ENCODE measurements around the gene UBE2D2.
A peak's percentile ranks its signal among the peaks of the same experiment; 100 is the strongest.

Gene UBE2D2

DNA sequence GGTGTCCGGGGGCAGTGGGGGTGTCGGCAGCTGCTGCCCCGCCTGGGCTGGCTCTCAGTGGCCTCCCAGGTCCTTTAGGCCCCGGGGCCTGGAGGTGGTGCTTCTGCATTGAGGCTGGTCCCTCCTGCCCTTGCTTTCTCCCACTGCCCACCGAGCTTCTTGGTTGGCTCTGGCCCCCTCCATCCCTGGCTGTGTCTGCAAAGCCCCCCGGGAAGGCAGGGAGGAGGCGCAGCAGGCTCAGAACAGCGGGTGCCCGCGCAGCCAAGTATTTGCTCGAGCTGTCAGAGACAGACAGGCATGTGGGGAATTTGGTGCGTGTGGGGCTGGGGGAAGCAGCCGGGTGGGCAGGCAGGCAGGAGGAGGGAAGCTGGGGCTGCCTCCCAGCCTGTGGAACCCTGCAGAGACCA lies 98.6 kb downstream of the UBE2D2 start:
- no peak for DNase-seq (ENCODE audit: low read depth in 1 of 2, low spot score in 1 of 2)

DNA sequence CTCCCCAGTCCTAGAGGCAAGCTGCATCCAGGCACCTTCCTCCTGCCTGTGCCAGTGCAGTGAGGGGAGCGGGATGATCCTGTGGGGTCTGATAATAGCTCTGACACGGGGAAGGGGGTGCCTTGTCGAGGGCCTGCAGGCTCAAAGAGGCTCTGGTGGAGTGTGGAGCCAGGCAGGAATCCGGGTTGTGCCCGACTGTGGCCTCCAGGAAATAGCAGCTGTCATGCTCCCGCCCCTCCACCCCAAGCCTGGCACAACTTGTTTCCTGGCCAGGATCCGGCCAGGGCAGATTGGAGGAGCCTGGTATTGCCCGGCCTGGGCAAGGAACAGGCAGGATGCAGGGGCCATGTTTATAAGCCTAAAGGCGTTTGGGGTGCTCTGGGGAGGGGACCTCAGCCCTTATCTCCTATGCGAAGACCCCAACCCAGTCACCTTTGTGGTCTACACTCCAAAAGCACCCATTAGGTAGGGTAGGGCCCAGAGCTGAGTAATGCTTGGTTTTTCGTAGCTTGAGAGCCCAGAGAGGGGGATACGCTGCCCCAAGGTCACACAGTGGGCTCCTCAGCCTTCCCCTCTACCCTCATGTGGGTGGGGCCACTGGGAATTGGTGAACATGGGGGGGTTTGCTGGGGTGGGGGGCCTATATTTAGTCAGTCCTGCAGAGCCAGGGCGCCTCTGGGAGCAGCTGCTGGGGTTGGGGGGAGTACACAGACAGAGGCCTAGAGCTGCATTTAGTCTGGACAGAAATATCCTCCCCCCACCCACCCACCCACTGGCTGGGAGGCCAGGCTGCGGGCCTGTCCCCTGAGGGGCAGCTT lies 99.2 kb downstream of the UBE2D2 start:
- no peak for DNase-seq (ENCODE audit: low read depth in 1 of 2, low spot score in 1 of 2)

DNA sequence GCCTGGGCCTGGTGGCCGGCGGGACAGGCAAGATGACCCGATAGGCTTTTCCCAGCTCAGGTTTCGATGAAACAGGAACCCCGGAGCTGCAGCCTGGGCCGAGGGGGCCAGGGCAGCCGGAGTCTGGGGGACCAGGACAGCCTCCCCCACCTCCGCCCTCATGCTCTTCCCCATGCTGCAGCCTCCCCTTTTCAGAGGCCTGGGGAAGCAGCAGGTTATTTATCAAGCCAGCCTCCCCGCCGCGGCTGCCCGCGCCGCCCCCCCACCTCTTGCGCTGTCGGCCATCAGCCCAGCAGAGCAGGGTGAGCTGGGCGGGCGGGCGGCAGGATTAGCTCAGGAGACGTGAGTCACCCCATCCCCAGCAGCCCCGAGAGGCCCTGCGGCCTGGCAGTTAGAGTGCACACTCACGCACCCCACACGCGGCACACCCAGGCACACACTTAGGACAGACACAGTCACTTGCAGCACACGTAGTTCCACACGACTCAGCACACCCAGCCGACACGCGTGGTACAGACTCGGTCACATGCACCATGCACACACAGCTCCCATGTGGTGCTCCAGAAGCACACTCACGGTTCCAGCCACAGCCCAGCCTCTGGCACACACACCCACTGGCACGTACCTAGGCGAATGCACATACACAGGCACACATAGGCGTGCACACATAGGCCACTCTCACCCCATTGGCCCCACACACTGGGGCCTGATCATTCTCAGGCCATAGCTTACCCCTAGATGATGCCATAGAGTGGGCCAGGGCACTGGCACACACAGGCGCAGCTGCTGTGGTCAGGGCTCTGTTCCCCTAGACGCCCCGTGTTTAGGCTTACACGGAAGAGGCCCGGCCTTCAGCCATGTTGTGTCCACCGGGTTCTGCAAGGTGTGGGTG lies 100.0 kb downstream of the UBE2D2 start:
- no peak for DNase-seq (ENCODE audit: low read depth in 1 of 2, low spot score in 1 of 2)

DNA sequence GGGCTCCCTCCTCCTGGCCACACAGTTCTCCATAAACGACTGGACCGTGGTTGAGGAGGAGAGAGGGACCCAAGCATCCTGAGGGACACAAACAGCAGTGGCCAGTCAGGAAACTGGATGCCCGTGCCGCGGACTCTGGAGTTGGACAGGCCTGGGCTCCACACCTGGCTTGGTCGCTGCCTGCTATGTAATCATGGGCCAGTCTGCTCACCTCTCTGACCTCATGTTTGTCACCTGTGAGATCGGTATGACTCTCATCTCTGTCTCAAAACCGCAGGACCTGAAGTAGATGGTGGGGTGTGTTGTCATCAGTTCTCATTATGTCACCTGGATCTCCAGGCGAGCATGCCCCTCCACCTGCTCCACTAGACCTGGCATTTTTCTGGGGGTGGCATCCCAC lies 101.5 kb downstream of the UBE2D2 start:
- no peak for DNase-seq (ENCODE audit: low read depth in 1 of 2, low spot score in 1 of 2)

DNA sequence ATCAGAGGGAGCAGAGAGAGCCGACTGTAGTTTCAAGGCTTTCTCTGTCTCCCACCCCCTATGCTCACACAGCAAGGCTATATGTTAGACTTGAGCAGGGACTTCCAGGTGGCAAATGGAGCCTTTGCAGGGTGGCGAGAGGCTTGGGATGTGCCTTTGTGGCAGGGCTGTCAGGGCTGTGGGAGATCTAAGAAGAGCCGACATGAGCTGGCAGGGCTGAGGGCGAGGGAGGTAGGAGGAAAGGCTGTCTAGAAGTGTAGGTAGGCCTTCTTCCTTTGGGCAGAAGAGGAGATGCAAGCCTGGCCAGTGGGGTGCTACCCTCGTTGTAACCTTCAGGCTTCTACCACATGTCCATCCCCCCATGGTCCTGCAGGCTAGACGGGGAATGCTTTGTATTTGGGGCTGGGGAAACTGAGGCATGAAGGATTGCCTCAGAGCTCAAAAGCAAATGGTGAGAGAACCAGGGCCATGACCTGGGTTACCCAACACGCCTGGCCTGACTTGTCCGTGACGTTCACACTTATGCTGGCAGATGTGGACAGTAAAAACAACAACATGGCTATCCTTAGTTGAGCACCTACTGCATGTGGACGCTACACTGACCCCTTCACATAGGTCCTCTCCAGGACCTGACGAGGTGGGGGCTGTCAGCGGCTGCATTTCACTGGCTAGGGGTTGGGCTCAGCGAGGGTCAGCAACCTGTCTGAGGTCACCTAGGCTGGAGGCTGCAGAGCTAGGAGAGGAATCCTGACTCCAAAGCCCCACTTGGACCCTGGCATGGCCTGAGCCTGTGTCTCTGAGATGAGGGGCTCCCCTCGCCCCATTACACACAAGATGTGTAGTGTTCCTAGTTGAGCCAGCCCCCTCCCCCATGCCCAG lies 102.3 kb downstream of the UBE2D2 start:
- no peak for DNase-seq (ENCODE audit: low read depth in 1 of 2, low spot score in 1 of 2)

DNA sequence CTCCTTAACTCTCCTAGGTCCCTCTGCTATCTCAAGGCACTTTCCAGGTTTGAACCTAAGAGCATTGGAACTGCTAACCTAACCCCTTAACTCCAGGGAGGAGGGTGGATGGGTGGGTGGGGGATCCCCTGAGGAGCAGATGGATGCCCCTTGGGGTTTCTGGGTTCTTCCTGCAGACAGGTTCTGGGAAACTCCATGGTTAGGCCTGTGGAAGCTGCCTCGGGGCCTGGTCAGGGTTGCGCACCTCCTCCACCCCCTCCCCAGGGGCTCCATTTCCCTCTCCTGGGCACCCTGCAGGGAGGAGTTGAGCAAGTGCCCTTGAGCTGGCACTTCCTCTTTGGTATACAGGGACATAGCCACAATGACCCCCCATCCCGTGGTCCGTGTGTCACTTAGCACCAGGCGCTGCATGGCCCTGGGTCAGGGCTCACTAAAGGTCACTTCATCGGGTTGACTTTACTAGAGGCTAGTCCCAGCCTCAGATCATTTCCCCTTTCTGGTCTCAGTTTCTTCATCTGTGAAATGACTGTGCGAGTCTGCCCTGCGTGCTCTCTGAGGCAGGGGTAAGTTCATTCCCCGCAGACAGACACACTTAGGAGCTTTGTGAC lies 103.1 kb downstream of the UBE2D2 start:
- DNase-seq (ENCODE audit: low read depth in 1 of 2, low spot score in 1 of 2): no peak

DNA sequence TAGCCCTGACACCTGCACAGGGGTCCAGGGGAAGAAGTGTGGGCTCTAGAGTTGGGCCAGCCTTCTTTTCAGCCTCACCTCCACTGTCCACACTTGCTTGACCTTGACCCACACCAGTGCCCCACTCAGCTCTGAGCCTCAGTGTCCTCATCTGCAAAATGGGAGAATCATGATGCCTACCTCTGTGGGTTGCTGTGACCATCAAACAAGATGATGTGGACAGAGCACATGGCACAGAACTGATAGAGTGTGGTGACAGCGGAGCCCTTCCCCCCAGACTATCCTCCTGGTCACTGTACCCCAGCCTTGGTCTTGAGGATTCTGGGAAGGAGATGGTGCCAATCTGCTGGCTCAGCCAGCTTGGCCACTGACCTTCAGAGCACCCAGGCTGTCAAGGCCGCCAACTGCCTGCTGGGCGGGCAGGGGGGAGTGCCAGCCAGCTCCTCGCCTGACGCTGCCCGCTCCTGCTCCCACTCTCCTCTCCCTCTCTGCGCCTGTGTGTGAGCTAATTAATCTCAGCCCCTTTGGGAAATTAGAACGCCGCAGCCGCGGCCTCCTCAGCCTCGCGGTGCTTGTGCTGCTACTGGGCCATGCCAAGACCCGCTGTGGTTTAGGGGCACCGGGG lies 103.7 kb downstream of the UBE2D2 start:
- no peak for DNase-seq (ENCODE audit: low read depth in 1 of 2, low spot score in 1 of 2)

DNA sequence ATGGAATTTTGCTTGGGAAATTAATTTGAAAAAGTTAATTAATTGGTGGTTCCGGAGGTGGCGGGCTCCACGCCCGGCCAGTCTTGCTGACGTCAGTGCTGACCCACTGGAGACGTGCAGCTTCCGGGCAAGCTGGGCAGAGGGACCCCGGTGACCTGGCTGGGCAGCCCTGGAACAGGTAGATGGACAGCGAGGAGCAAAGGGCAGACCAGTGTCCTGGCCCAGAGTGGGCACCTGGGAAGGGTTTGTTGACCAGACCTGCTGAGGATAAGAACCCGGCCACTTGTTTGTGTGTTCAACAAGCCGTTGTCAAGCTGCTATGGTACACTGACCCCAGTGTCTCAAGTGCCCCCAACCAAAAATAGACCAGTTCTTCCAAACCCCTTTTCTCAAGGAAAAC lies 104.5 kb downstream of the UBE2D2 start:
- no peak for DNase-seq (ENCODE audit: low read depth in 1 of 2, low spot score in 1 of 2)

DNA sequence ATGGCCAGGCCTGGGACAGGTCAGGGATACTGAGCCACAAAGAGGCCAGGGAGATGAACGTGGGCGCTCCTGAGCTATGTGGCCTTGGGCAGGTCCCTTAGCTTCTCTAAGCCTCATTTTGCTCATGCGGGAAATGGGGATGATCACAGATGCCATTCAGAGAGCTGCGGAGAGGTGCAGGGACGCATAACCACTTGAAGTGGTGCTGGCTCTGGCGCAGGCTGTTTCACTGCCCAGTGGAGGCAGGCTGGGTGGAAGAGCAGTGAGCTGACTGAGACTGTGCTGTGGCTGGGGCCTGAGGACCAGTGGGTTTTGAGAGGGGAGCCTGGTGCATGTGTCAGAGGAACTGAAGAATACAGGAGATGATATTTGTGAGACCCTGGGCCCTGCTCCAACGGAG lies 105.4 kb downstream of the UBE2D2 start:
- no peak for DNase-seq (ENCODE audit: low read depth in 1 of 2, low spot score in 1 of 2)

DNA sequence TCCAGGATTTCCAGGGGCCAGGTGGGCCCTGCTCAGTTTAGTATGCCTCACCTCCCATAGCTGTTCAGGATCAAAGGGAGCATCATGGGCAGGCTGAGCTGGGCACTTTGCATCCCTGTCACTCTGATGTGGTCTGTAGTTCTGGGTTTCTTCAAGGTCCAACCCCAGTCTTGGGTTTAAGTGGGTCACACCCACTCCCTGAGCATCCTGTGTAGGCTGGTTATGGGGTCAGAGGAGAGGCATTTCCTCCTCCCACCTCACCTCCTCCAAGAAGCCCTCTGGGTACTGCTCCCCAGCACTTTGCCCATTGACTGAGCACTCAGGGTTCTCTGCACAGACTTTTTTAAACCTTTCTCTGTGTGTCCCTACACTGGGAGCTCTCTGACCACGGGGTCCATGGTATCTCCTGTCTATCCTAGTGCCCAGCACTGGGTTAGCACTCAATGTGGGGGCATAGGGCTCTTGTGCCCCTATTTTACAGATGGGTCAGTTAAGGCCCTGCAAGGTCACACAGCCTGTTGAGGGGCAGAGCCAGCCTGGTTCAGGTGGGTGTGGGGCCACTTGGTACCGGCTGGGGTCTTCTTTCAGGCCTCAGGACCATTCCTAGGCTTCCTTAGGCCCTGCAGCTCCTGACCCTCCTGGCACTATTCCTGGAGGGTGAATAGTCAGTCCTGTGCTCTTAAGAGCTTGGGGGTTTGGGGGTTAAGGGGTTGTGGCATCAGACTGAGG lies 106.0 kb downstream of the UBE2D2 start:
- DNase-seq (ENCODE audit: low read depth in 1 of 2, low spot score in 1 of 2): no peak

DNA sequence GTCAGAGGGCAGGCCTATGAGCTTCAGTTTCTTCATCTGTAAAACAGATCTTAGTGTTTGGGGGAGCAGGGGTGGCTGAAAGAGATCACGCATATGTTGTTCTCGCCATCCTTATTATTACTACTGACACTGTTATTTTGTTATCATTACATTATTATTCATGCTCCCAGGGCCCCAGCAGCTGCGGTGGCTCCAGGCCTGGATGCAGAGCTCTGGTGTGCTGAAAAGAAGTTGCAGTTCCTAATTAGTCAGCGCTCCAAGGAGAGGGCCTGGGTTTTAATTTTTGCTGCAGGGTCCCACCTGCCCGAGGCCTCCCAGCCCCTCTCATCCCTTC lies 106.6 kb downstream of the UBE2D2 start:
- DNase-seq (ENCODE audit: low read depth in 1 of 2, low spot score in 1 of 2): no peak

DNA sequence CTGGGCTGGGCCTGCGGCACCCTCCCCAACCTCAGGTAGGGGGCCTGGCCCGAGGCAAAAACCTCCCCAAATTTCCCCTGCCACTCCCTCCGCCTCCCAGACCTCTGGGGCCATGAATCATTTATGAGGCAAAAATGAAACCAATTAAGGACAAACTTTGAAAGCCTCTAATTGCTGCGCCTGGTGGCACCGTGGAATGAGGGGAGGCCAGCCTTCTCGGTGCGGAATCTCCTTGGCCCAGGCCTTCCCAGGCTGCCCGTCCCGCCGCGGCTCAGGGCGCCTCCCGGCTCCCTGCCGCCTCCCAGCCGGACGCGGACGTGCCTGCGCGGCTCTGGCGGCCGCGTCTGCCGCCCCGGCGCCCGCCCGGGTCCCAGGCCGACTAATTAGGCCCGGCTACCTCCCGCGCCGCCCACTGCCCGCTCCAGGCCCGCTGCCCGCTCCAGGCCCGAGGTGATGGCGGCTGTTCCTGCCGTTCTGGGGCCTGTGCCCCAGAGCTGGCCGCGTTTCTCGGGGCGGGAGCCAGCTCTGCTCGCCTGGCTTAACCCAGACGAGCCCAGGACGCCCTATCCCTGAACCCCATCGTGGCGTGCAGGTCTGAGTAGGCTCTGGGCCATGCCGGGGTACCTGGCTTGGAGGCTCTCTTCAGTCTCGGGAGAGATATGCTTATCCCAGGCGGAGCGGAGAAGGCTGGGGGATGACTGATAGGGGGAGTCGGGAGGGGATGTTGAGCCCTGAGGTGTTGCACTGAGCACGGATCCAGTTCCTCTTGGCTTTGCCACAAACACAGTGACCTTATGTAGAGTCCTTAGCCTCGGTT lies 107.1 kb downstream of the UBE2D2 start:
- DNase-seq (ENCODE audit: low read depth in 1 of 2, low spot score in 1 of 2): peak in 1 of 2 donors; percentile 13

DNA sequence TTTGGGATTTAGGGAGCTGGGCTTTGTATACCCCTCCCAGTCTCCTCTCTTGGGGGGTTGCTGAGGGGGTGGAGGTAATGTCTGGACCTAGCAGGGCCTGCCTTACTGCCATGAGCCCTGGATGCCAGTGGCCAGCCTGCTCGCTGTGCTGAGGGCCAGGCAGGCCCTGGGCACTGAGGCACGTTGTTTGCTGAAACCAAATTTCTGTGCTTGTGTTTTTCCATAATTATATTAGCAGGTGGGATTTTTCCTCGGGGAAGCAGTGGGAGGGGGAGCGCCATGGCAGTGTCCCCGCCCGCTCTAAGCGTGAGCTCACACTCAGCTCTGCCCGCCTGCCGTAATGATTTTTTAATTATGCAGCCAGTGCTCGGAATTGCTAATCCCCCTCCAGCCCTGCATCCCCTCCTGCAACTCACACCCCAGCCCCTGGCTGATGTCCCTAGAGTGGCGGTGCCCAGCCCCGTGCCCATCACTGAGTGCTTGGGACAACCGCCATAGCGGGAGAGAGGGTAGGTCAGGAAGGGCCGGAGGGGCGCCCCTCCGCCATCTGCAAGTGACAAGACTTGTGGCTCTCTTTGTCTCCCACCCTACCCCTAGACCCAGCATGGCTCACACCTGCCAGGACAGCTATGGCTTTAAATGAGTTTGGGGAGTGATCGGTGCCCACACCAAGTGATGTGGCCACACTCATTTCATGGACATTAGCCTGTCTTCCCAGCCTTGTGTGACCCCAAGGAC lies 108.0 kb downstream of the UBE2D2 start:
- no peak for DNase-seq (ENCODE audit: low read depth in 1 of 2, low spot score in 1 of 2)

DNA sequence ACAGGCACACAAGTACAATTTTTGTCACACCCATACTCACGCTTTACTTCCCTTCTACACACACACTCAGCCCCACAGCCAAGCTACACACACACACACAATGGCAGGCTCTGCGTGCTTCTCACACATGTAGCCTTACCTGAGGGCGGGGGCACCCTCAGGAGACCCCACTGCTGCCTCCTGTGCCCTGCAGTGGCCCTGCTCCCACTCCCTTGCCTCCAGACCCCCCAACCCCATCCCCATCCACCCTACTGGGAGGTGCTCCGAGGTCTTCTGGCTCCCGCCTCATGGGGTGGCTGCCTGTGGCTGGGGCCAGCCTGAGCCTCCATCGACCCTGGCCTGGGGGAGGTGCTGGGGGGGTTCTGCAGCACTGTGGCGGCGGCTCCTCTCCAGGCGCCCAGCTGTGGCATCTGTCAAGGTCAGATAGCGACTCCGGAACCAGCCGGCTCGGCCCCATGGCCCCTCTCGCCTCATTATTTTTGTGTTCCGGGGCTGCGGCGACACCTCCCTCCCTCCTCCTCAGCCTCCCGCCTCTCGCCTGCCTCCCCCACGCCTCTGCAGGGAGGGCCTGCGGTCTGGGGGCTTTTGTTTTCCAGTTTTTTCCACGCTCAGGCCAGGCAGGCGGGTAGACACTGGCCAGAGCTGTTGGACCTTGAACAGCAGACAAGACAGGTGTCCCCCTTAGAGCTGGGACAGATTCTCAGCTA lies 108.7 kb downstream of the UBE2D2 start:
- no peak for DNase-seq (ENCODE audit: low read depth in 1 of 2, low spot score in 1 of 2)

DNA sequence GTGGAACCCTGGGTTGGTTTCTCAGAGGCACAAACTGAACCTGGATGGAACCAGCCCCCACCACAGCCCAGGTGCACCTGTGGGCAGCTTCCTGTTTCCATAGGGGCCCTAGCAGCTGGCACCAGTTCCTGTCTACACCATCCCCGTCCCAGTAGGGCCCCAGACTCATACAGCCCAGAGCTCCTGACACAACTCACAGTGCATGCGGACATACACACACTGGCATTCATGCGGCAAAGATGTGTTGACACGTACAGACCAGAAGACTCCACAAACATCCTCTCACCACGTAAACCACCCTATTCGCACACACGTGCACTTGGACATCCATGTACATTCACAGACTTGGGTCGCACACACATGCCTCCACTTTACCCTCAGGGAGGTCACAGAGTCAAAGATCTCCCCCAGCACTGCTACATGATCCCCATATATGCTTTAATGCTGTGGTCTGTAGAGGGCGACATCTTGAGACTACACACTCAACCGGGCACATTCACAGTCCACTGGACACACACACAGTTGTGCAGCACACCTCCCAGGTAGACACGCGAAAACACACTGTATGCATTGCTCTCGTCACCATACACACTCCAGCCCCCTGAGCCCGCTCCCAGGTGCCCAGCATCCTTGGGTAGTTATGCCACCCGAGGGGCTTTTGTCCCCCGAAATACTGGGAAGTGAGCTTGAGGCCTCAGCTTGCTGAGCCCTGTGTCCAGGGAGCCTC lies 109.4 kb downstream of the UBE2D2 start:
- no peak for DNase-seq (ENCODE audit: low read depth in 1 of 2, low spot score in 1 of 2)

DNA sequence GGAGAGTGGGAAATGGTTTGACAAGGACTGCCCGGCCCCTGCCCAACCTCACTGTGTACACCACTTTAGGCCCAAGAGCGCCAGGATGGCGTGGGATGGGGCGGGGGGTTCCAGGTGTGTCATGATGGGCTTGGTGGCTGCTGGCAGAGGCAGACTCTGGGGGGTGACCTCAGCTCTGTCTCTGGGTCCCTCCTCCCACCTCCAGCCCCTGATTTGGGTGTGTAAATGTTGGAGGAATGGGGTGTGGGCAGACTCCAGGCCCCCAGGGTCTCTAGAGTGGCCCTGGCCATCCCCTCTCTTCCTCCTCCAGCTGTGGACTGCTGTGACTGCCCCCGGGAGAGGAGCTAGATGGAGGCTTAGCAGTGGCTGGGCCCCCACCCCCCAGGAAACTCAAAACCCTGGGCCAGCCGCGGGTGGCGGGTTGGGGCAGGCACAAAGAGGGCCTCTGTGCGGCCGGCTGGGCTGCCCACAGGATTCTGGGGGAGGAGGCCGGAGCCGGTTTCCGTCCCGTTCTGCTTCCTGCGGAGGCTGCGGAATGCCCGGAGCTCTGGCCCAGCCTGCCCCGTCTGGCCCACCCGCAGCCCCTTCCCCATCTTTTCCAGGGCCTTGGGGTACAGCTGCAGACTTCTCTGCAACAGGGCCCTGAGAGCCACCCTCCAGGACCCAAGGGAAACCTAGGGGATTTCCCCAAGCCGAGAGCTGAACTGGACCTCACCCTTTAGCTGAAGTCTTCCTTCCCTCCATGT lies 110.1 kb downstream of the UBE2D2 start:
- no peak for DNase-seq (ENCODE audit: low read depth in 1 of 2, low spot score in 1 of 2)
